NCI-H748 (cell line): Measurements from ENCODE around the gene PAH.
A peak's percentile ranks its signal among the peaks of the same experiment; 100 is the strongest.

Experiments
- DNase-seq: peaks from one replicate; lab custom pipeline; 2025; ENCODE audit not compliant: unreplicated experiment; lab: John Stamatoyannopoulos, UW

Gene PAH

DNA sequence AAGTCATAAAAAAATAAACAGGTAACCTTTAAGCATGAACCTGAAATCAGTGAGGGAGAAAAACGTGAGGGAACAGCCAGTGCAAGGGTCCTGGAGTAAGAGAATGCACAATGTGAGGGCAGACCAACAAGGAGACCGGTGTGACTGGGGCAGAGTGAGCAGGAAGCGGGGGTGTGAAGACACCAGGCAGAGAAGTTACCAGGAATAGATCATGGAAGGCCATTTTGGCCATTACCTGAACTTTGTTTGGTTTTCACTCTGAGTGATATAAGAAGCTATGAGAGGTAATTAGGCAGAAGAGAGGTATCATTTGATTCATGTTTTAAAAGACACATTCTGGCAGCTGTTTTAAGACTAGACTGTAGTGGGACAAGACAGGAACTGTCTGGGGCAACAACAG lies 15.0 kb downstream of the PAH start:
- no peak for DNase-seq

GRCh38 chr12:102900389-102900788 lies 16.7 kb downstream of the PAH start:
- no peak for DNase-seq

- DNase-seq, result no peak
Observed at GRCh38 chr12:102896067-102896466, 21.0 kb downstream of the PAH start.

- peak; percentile 22 for DNase-seq
Observed at GRCh38 chr12:102891756-102892155, 25.3 kb downstream of the PAH start.

- DNase-seq, result no peak
Observed at GRCh38 chr12:102888511-102888910, 28.5 kb downstream of the PAH start.

- no peak for DNase-seq
Observed at GRCh38 chr12:102885043-102885932, 31.8 kb downstream of the PAH start.

GRCh38 chr12:102883204-102883799 lies 33.7 kb downstream of the PAH start:
- peak; percentile 73 for DNase-seq

DNA sequence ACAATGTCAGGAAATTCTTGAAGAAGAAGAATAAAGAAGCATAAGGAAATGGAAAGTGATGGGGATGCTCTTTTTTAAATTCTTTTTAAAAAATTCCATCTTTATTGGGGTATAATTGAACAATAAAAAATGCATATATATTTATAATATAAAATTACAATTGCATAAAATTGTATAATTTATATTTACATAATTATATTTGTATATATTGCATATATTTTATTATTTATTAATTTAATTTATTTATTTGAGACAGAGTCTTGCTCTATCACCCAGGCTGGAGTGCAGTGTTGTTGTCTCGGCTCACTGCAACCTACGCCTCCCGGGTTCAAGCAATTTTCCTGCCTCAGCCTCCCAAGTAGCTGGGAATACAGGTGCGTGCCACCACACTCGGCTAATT lies 36.3 kb downstream of the PAH start:
- DNase-seq, result no peak

GRCh38 chr12:102879144-102879763 lies 37.8 kb downstream of the PAH start:
- DNase-seq, result peak; percentile 97

GRCh38 chr12:102876883-102877282 lies 40.2 kb downstream of the PAH start:
- DNase-seq, result peak; percentile 90

GRCh38 chr12:102874819-102875218 lies 42.2 kb downstream of the PAH start:
- no peak for DNase-seq

DNA sequence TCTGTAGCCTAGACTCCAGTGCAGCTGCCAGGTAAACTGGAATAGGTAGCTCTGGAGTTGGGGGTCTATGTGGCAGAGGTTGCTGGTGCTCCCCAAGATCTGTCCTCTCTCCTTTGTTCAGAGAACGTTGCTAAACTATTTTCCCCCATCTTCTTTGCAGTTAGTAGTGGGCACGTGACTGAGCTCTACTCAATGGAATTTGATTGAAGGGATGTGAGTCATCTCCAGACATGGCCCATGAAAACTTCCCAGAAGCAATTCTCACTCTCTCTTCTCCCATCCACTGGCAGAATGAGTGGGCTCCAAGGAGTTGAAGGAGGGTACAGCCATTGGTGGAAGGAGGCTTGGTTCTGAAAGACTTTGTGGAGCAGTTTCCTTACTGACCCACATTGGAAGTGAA lies 44.0 kb downstream of the PAH start:
- no peak for DNase-seq

GRCh38 chr12:102871014-102871413 lies 46.0 kb downstream of the PAH start:
- no peak for DNase-seq

- DNase-seq, result peak; percentile 50
Observed at GRCh38 chr12:102869571-102869970, 47.5 kb downstream of the PAH start.

DNA sequence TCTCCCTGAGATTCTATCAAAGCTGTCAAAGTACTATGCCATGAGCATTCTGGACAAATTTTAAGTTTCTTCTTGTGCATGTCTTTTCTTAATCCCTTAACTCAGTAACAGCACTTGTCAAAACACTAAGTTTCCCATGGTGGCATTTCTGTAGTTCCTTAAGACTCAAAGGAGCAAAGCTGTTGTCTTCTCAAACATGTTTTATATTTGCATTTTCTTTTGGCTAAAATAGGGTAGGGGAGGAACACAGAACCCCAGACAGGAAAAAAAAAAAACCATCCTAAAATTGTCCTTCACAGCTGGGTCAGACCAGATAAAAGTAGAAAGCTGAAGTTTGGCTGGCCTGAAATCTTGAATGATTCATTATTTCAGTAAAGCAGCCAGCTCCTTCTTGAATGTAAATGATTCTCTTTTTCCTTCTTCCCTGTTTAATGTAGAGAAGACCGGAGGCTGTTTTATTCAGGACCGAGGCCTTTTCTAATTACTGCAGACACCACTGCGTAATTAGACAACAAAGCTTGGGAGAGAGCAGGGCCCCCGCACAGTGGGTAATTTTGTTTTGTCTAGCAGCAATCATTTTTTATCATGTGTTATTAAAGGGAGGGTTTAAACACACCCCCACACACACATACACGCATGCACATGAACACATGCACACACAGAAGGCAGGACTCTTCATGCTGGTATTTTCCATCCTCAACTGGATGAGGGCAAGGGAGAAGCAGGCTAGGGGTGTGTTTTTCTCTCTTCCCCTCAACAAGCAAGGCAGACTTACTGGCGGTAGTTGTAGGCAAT lies 51.0 kb downstream of the PAH start:
- DNase-seq, result peak; percentile 70

- no peak for DNase-seq
Observed at GRCh38 chr12:102862486-102862885, 54.6 kb downstream of the PAH start.

DNA sequence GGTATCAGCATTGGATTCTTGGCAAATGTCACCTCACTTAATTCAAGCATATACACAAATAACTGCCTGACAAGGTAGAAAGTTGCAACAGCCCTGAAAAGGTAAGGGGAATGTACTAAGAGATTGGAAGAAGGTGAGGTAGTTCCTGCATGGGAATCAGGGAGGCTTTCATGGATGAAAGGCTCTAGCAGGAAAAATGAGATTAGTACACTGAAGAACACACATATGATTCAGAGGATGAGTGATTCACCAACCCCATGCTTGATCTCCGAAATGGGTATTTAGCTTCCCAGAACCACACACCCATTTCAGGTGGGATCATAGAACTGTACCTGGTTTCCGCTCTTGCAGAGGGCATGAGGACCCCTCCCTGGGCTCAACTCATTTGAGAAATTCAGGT lies 65.8 kb downstream of the PAH start:
- DNase-seq, result no peak

GRCh38 chr12:102849722-102850447 lies 67.2 kb downstream of the PAH start:
- no peak for DNase-seq

DNA sequence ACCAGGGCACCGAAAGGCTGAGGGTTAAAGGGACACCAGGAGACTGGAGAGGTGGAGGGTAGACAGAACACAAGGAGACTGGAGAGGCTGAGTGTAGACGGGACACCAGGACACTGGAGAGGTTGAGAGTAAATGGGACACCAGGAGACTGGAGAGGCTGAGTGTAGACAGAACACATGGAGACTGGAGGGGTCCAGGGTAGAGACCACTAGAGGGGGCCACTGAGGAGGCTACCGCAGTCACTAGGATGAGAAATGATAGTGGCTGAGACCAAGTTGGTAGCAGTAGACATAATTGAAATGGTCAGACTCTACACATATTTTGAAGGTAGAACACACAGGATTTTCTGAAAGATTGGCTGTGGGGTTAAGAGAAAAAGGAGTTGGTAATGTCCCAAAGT lies 68.2 kb downstream of the PAH start:
- no peak for DNase-seq

- no peak for DNase-seq
Observed at GRCh38 chr12:102847131-102847530, 69.9 kb downstream of the PAH start.
